SK-N-SH (cell line): ENCODE results near the gene TMEM244. TPM values are rescaled to one million over a fixed set of nuclear protein-coding genes. Genes with fewer than 3 reads are reported as not detected.

Experiments
- CTCF ChIA-PET: fragments of 300-600, 350-600 bp; formaldehyde crosslinking; extraction: SDS; loops from one replicate; lab custom pipeline; 2021; lab: Yijun Ruan, JAX
- POLR2A ChIA-PET: fragments of 350-600 bp; sonication (Branson Sonifier 250); formaldehyde crosslinking; extraction: SDS; loops from one replicate; lab custom pipeline; 2020; ENCODE audit warnings: antibody characterized with exemption, inconsistent platforms; lab: Yijun Ruan, JAX
- DNase-seq: peaks from one replicate; pipeline ENCODE4 v3.0.0; 2012
- H2AFZ ChIP-seq: fragments of 200-600 bp; sonication (generic); 2 replicates; pipeline ENCODE4 v1.8.1; 2016; ENCODE audit warnings: antibody characterized with exemption, mild to moderate bottlenecking, low read depth
- H3F3A ChIP-seq: fragments of 200-600 bp; sonication (generic); replicated peaks from 2 replicates; pipeline ENCODE3; 2016; ENCODE audit warnings: antibody characterized with exemption, mild to moderate bottlenecking; ENCODE audit not compliant: insufficient read depth
- H3K27ac ChIP-seq, 2 experiments: fragments of 200-500 bp in 1 of 2; fragments of 200-600 bp in 1 of 2; sonication (Bioruptor generic) in 1 of 2; sonication (generic), shearing (Covaris generic) in 1 of 2; 2 replicates each; pipeline versions ENCODE4 v1.5.1 to v1.6.1; 2014 to 2016; ENCODE audit warnings: low read depth in 2 of 2, inconsistent platforms in 1 of 2, low read length in 1 of 2, mild to moderate bottlenecking in 1 of 2, mixed read lengths in 1 of 2
- H3K27me3 ChIP-seq: fragments of 200-600 bp; sonication (generic), shearing (Covaris generic); 2 replicates; pipeline ENCODE4 v1.6.1; 2016; ENCODE audit warnings: mixed run types; ENCODE audit not compliant: insufficient read depth
- H3K36me3 ChIP-seq, 2 experiments: fragments of 200-500 bp in 1 of 2; fragments of 200-600 bp in 1 of 2; sonication (Bioruptor generic) in 1 of 2; sonication (generic) in 1 of 2; replicated peaks in 1 of 2; 2 replicates each; pipeline versions ENCODE3 to v1.5.1; 2014 to 2016; ENCODE audit warnings: low read length in 1 of 2, mild to moderate bottlenecking in 1 of 2; ENCODE audit not compliant: insufficient read depth in 2 of 2, control insufficient read depth in 1 of 2
- H3K4me1 ChIP-seq, 2 experiments: fragments of 200-500 bp in 1 of 2; fragments of 200-600 bp in 1 of 2; sonication (Bioruptor generic) in 1 of 2; sonication (generic), shearing (Covaris generic) in 1 of 2; 2 replicates each; pipeline versions ENCODE4 v1.5.1 to v1.6.1; 2014 to 2016; ENCODE audit warnings: low read depth in 1 of 2, low read length in 1 of 2, mixed run types in 1 of 2; ENCODE audit not compliant: insufficient read depth in 2 of 2, control insufficient read depth in 1 of 2
- H3K4me2 ChIP-seq: fragments of 200-600 bp; sonication (generic), shearing (Covaris generic); 2 replicates; pipeline ENCODE4 v1.6.1; 2017; ENCODE audit warnings: mixed run types
- H3K4me3 ChIP-seq, 2 experiments: fragments of 200-500 bp in 1 of 2; fragments of 200-600 bp in 1 of 2; sonication (Bioruptor generic) in 1 of 2; sonication (generic), shearing (Covaris generic) in 1 of 2; 2 replicates each; pipeline versions ENCODE4 v1.5.1 to v1.8.1; 2014 to 2016; ENCODE audit warnings: low read depth in 2 of 2, inconsistent platforms in 1 of 2, low read length in 1 of 2, mild to moderate bottlenecking in 1 of 2, mixed read lengths in 1 of 2, moderate library complexity in 1 of 2
- H3K79me2 ChIP-seq: fragments of 200-600 bp; sonication (generic); 2 replicates; pipeline ENCODE4 v1.8.1; 2017; ENCODE audit warnings: mild to moderate bottlenecking; ENCODE audit not compliant: insufficient read depth
- H3K9ac ChIP-seq: fragments of 200-600 bp; sonication (generic); 2 replicates; pipeline ENCODE4 v1.6.1; 2017; ENCODE audit warnings: mixed run types
- H3K9me2 ChIP-seq: fragments of 200-600 bp; sonication (generic); 2 replicates; pipeline ENCODE4 v1.6.1; 2017; ENCODE audit warnings: mixed run types
- H3K9me3 ChIP-seq: fragments of 200-600 bp; sonication (generic); 2 replicates; pipeline ENCODE4 v1.6.1; 2017; ENCODE audit warnings: mixed run types, mild to moderate bottlenecking, moderate library complexity
- H4K20me1 ChIP-seq: fragments of 200-600 bp; sonication (generic); 2 replicates; pipeline ENCODE4 v1.6.1; 2017; ENCODE audit warnings: mild to moderate bottlenecking, mixed run types; ENCODE audit not compliant: insufficient read depth
- CHD2 ChIP-seq: fragments of 150-350 bp; IDR thresholded peaks from 2 replicates; pipeline ENCODE4 v1.6.1; 2018; ENCODE audit warnings: low read length; ENCODE audit not compliant: partially characterized antibody
- EP300 ChIP-seq, 2 experiments: IDR thresholded peaks; 2 replicates each; pipeline versions ENCODE4 v1.4.0 to v1.6.1; 2012; ENCODE audit warnings: borderline replicate concordance in 1 of 2, low read depth in 1 of 2, low read length in 1 of 2
- EZH2phosphoT487 ChIP-seq: fragments of 200-600 bp; sonication (generic); IDR thresholded peaks from 2 replicates; pipeline ENCODE4 v1.6.1; 2017; ENCODE audit warnings: low read depth, mixed run types, mild to moderate bottlenecking, antibody characterized with exemption, moderate library complexity, borderline replicate concordance
- FOXJ3 ChIP-seq: sonication (generic); formaldehyde crosslinking; IDR thresholded peaks from 2 replicates; pipeline ENCODE4 v1.5.1; 2020; ENCODE audit warnings: mild to moderate bottlenecking, missing genetic modification reagents
- FOXM1 ChIP-seq: IDR thresholded peaks from 2 replicates; pipeline ENCODE4 v1.4.0; 2012; ENCODE audit warnings: low read depth, mild to moderate bottlenecking
- GABPA ChIP-seq: IDR thresholded peaks from 2 replicates; pipeline ENCODE4 v1.4.0; 2012; ENCODE audit warnings: low read depth, mild to moderate bottlenecking
- MAX ChIP-seq: IDR thresholded peaks from 2 replicates; pipeline ENCODE4 v1.4.0; 2012; ENCODE audit warnings: low read depth
- MEF2A ChIP-seq: IDR thresholded peaks from 2 replicates; pipeline ENCODE4 v1.4.0; 2012; ENCODE audit warnings: low read depth, borderline replicate concordance
- MXI1 ChIP-seq: IDR thresholded peaks from 2 replicates; pipeline ENCODE4 v1.6.1; 2012; ENCODE audit warnings: mild to moderate bottlenecking, low read depth, low read length, improper control_type of control experiment
- NRF1 ChIP-seq: IDR thresholded peaks from 2 replicates; pipeline ENCODE4 v1.6.1; 2012; ENCODE audit warnings: low read depth, mild to moderate bottlenecking, low read length
- PBX3 ChIP-seq: IDR thresholded peaks from 2 replicates; pipeline ENCODE4; 2012
- RCOR1 ChIP-seq: fragments of 150-350 bp; IDR thresholded peaks from 2 replicates; pipeline ENCODE4 v1.6.1; 2017; ENCODE audit warnings: antibody characterized with exemption, low read length
- REST ChIP-seq: IDR thresholded peaks from 2 replicates; pipeline ENCODE4 v1.6.1; 2012; ENCODE audit warnings: mild to moderate bottlenecking, low read depth, low read length, moderate library complexity
- RFX5 ChIP-seq: IDR thresholded peaks from 2 replicates; pipeline ENCODE4 v1.6.1; 2012; ENCODE audit warnings: mild to moderate bottlenecking, improper control_type of control experiment, low read length
- TAF1 ChIP-seq: IDR thresholded peaks from 2 replicates; pipeline ENCODE4 v1.6.1; 2012; ENCODE audit warnings: low read depth, mild to moderate bottlenecking, low read length, moderate library complexity, borderline replicate concordance
- TCF12 ChIP-seq: IDR thresholded peaks from 2 replicates; pipeline ENCODE4 v1.4.0; 2012
- TEAD4 ChIP-seq: IDR thresholded peaks from 2 replicates; pipeline ENCODE4 v1.4.0; 2012; ENCODE audit warnings: mild to moderate bottlenecking, borderline replicate concordance; ENCODE audit not compliant: insufficient read depth
- YY1 ChIP-seq: IDR thresholded peaks from 2 replicates; pipeline ENCODE4 v1.4.0; 2012; ENCODE audit warnings: low read depth, mild to moderate bottlenecking
- WGBS: methylation state at CpG from one replicate; pipeline ENCODE4 v1.1.6; 2017; ENCODE audit warnings: low lambda C conversion rate; 5-methylcytosine and 5-hydroxymethylcytosine counted together
- polyA plus RNA-seq, 3 experiments: library from polyadenylated mRNA; depleted of rRNA; stranded (reverse); fragments of >200 nt; gene quantifications; 2 replicates each; pipeline ENCODE4 v1.2.3, GENCODE V29; 2012
- TF ChIP-seq, protein P1 (sequence below): IDR thresholded peaks from 2 replicates; pipeline ENCODE4 v1.4.0; 2012; ENCODE audit warnings: low read depth, borderline replicate concordance
- TF ChIP-seq, protein P2 (sequence below): fragments of 200-600 bp; sonication (generic); IDR thresholded peaks from 2 replicates; pipeline ENCODE4 v1.6.1; 2017; ENCODE audit warnings: antibody characterized with exemption, mild to moderate bottlenecking, moderate library complexity
- TF ChIP-seq, protein P3 (sequence below): IDR thresholded peaks from 2 replicates; pipeline ENCODE4 v1.4.0; 2012; ENCODE audit warnings: low read depth, borderline replicate concordance

The TMEM244 gene, protein sequence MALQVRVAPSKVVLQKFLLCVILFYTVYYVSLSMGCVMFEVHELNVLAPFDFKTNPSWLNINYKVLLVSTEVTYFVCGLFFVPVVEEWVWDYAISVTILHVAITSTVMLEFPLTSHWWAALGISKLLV
- polyA plus RNA-seq (2012; rRNA removed): 3.8 and 4.1 TPM in 2 replicates
- 5.1 and 7.5 TPM in 2 replicates for polyA plus RNA-seq (2012; cell fraction: cytosol; rRNA removed)
- polyA plus RNA-seq (2012; cell fraction: nucleus; rRNA removed): 0.79 and 3.0 TPM in 2 replicates

GRCh38 chr6:129860908-129861665 is at the start of gene TMEM244:
Gene TMEM244, minus strand, starts transcription at chr6:129861315. Its CDS starts 127 bp downstream, at chr6:129861188.
- CTCF ChIA-PET: no interaction called here
- H3K4me2 ChIP-seq: peak within 1 kb of the TSS; percentile 78
- peaks cover 64% of the 10 kb centered on the region for H3F3A ChIP-seq
- peaks cover 15% of the 10 kb centered on the region for H3K79me2 ChIP-seq
- H2AFZ ChIP-seq: peak within 1 kb of the TSS; percentile 65; the same call in 1 of the 2 replicates
- peak within 1 kb of the TSS; percentile 83 to 90 for H3K27ac ChIP-seq
- 8% methylated on average over 14 of the region's 14 CpGs for WGBS
- H3K4me1 ChIP-seq: 0 out of 4 replicates have a peak, but pooled peaks cover 0 to 3% of the 10 kb centered on the region in 2 experiments
- POLR2A ChIA-PET: no interaction called here
- no peak for DNase-seq
- H3K9me3 ChIP-seq: peaks cover 15% of the 10 kb centered on the region; the same call in 1 of the 2 replicates
- no peaks in the 10 kb centered on the region for H4K20me1 ChIP-seq
- peaks cover 0 to 13% of the 10 kb centered on the region in 2 experiments for H3K36me3 ChIP-seq
- H3K27me3 ChIP-seq: no peaks in the 10 kb centered on the region
- H3K9ac ChIP-seq: peak within 1 kb of the TSS; percentile 67
- H3K4me3 ChIP-seq: peak within 1 kb of the TSS; percentile 47 to 66
- no peaks in the 10 kb centered on the region for H3K9me2 ChIP-seq
- no peak for TF ChIP-seq RFX5
- TF ChIP-seq, protein P1, sequence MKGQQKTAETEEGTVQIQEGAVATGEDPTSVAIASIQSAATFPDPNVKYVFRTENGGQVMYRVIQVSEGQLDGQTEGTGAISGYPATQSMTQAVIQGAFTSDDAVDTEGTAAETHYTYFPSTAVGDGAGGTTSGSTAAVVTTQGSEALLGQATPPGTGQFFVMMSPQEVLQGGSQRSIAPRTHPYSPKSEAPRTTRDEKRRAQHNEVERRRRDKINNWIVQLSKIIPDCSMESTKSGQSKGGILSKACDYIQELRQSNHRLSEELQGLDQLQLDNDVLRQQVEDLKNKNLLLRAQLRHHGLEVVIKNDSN: no peak
- peak; percentile 94 for TF ChIP-seq MAX
- no peak for TF ChIP-seq CHD2
- TF ChIP-seq, protein P2, sequence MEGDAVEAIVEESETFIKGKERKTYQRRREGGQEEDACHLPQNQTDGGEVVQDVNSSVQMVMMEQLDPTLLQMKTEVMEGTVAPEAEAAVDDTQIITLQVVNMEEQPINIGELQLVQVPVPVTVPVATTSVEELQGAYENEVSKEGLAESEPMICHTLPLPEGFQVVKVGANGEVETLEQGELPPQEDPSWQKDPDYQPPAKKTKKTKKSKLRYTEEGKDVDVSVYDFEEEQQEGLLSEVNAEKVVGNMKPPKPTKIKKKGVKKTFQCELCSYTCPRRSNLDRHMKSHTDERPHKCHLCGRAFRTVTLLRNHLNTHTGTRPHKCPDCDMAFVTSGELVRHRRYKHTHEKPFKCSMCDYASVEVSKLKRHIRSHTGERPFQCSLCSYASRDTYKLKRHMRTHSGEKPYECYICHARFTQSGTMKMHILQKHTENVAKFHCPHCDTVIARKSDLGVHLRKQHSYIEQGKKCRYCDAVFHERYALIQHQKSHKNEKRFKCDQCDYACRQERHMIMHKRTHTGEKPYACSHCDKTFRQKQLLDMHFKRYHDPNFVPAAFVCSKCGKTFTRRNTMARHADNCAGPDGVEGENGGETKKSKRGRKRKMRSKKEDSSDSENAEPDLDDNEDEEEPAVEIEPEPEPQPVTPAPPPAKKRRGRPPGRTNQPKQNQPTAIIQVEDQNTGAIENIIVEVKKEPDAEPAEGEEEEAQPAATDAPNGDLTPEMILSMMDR: no peak
- TF ChIP-seq REST: 0 out of 2 replicates have a peak, but pooled peaks have one; percentile 2
- peak; percentile 96 for TF ChIP-seq TCF12
- TF ChIP-seq FOXM1: peak; percentile 41; the same call in 1 of the 2 replicates
- TF ChIP-seq PBX3: peak; percentile 91
- no peak for TF ChIP-seq NRF1
- TF ChIP-seq MEF2A: peak; percentile 78; the same call in 1 of the 2 replicates
- no peak for TF ChIP-seq FOXJ3 (CRISPR knock-in tag)
- peak; percentile 66 for TF ChIP-seq TEAD4
- TF ChIP-seq MXI1: no peak
- TF ChIP-seq YY1: peak; percentile 29; the same call in 1 of the 2 replicates
- TF ChIP-seq, protein P3, sequence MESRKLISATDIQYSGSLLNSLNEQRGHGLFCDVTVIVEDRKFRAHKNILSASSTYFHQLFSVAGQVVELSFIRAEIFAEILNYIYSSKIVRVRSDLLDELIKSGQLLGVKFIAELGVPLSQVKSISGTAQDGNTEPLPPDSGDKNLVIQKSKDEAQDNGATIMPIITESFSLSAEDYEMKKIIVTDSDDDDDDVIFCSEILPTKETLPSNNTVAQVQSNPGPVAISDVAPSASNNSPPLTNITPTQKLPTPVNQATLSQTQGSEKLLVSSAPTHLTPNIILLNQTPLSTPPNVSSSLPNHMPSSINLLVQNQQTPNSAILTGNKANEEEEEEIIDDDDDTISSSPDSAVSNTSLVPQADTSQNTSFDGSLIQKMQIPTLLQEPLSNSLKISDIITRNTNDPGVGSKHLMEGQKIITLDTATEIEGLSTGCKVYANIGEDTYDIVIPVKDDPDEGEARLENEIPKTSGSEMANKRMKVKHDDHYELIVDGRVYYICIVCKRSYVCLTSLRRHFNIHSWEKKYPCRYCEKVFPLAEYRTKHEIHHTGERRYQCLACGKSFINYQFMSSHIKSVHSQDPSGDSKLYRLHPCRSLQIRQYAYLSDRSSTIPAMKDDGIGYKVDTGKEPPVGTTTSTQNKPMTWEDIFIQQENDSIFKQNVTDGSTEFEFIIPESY: no peak
- no peak; the same call in 1 of the 2 replicates for TF ChIP-seq TAF1
- no peak for TF ChIP-seq GABPA
- TF ChIP-seq EP300 (IDR thresholded peaks at IDR 0.05; ENCODE audit: borderline replicate concordance in 1 of 2, low read depth in 1 of 2, low read length in 1 of 2): peak in 1 of 2 experiments; percentile 82; a peak in 1 of 4 replicates
- no peak for TF ChIP-seq RCOR1
- TF ChIP-seq EZH2phosphoT487: no peak
